HepG2 (cell line): ENCODE data around the gene NDUFS7. TPM values are rescaled to one million over a fixed set of nuclear protein-coding genes. Genes with fewer than 3 reads are reported as not detected.
A peak's percentile ranks its signal among the peaks of the same experiment; 100 is the strongest.

Experiments used
- ATAC-seq: fragments of 200-7000 bp; cut with Tn5 transposase; 3 replicates; pipeline ENCODE4 v1.9.1; 2020; ENCODE audit warnings: mild to moderate bottlenecking, moderate library complexity
- BruUV-seq: library from RNA; stranded (reverse); fragments of 400-500 nt; replicated peaks from 2 replicates; lab custom pipeline; 2021; lab: Mats Ljungman, UMichigan
- CTCF ChIA-PET: fragments of 300-600 bp; formaldehyde crosslinking; extraction: SDS; loops from one replicate; lab custom pipeline; 2021; ENCODE audit warnings: low total read pairs, inconsistent platforms, low intra/inter-chr PET ratio; lab: Yijun Ruan, JAX
- POLR2A ChIA-PET: fragments of 350-600 bp; sonication (Branson Sonifier 250); formaldehyde crosslinking; loops from one replicate; lab custom pipeline; 2020; ENCODE audit warnings: antibody characterized with exemption, inconsistent platforms; lab: Yijun Ruan, JAX
- DNase-seq: peaks from one replicate; pipeline ENCODE4 v3.0.0-alpha.2; 2015; ENCODE audit warnings: low spot score
- FAIRE-seq: peaks from 3 replicates; lab custom pipeline; 2011; peaks lifted over from hg19 to GRCh38; lab: Jason Lieb, UNC
- H2AFZ ChIP-seq: one replicate; pipeline ENCODE4 v1.6.1; 2011; ENCODE audit warnings: low read length, inconsistent platforms
- H3K27ac ChIP-seq: fragments of 300-600 bp; 3 replicates; pipeline ENCODE4 v1.8.0; 2011; ENCODE audit warnings: mixed run types, mild to moderate bottlenecking, mixed read lengths, low read length, inconsistent platforms; ENCODE audit not compliant: insufficient read depth; ENCODE audit errors: extremely low read length
- H3K27me3 ChIP-seq, 2 experiments: fragments of 200-600 bp in 1 of 2; 2 replicates in 1 of 2; 3 replicates in 1 of 2; pipeline versions ENCODE4 v1.6.0 to v1.8.0; 2011; ENCODE audit warnings: low read length in 2 of 2, mild to moderate bottlenecking in 2 of 2, moderate library complexity in 2 of 2, inconsistent platforms in 1 of 2; ENCODE audit not compliant: insufficient read depth in 2 of 2, control insufficient read depth in 1 of 2
- H3K36me3 ChIP-seq, 2 experiments: fragments of 200-600 bp in 1 of 2; replicated peaks in 1 of 2; 2 replicates in 1 of 2; 3 replicates in 1 of 2; pipeline versions ENCODE4 v1.5.1 to v1.8.0; 2011; ENCODE audit warnings: low read length in 2 of 2, inconsistent platforms in 1 of 2; ENCODE audit not compliant: insufficient read depth in 2 of 2, control insufficient read depth in 1 of 2
- H3K4me1 ChIP-seq: 2 replicates; pipeline ENCODE4 v1.5.1; 2012; ENCODE audit warnings: low read length, inconsistent platforms; ENCODE audit not compliant: insufficient read depth
- H3K4me2 ChIP-seq: 2 replicates; pipeline ENCODE4 v1.6.0; 2011; ENCODE audit warnings: low read depth, low read length, inconsistent platforms
- H3K4me3 ChIP-seq, 3 experiments: fragments of 200-600 bp in 1 of 3; sonication (generic), shearing (Covaris generic) in 1 of 3; replicated peaks in 1 of 3; 2 replicates each; pipeline ENCODE4 v1.5.1; 2011 to 2016; ENCODE audit warnings: low read length in 3 of 3, inconsistent platforms in 2 of 3, low read depth in 2 of 3, mild to moderate bottlenecking in 2 of 3, control low read depth in 1 of 3, mixed read lengths in 1 of 3; ENCODE audit not compliant: insufficient read depth in 1 of 3
- H3K79me2 ChIP-seq: one replicate; pipeline ENCODE4 v1.6.1; 2011; ENCODE audit warnings: low read length, inconsistent platforms; ENCODE audit not compliant: insufficient read depth
- H3K9ac ChIP-seq: 2 replicates; pipeline ENCODE4 v1.6.0; 2011; ENCODE audit warnings: mild to moderate bottlenecking, low read depth, low read length, inconsistent platforms; ENCODE audit not compliant: insufficient read depth
- H3K9me3 ChIP-seq: 2 replicates; pipeline ENCODE4 v1.5.1; 2012; ENCODE audit warnings: mild to moderate bottlenecking, low read length
- H4K20me1 ChIP-seq: 2 replicates; pipeline ENCODE4 v1.6.0; 2011; ENCODE audit warnings: inconsistent platforms, mild to moderate bottlenecking, low read length, moderate library complexity; ENCODE audit not compliant: insufficient read depth
- AGO2 ChIP-seq: fragments of 200-400 bp; formaldehyde crosslinking; optimal IDR thresholded peaks from 2 replicates; pipeline ENCODE3; 2017; ENCODE audit warnings: mild to moderate bottlenecking, low read depth, low read length, moderate library complexity
- RBFOX2 ChIP-seq: fragments of 200-400 bp; formaldehyde crosslinking; IDR thresholded peaks from 2 replicates; pipeline ENCODE4 v1.6.1; 2017; ENCODE audit warnings: low read depth, mild to moderate bottlenecking, low read length
- RXRA ChIP-seq: sonication (generic); formaldehyde crosslinking; IDR thresholded peaks from 2 replicates; pipeline ENCODE4 v1.5.1; 2020; ENCODE audit warnings: missing genetic modification reagents
- ZBTB38 ChIP-seq: sonication (generic); formaldehyde crosslinking; IDR thresholded peaks from 2 replicates; pipeline ENCODE4 v1.5.1; 2020; ENCODE audit warnings: mild to moderate bottlenecking, missing genetic modification reagents
- ZNF569 ChIP-seq: sonication (generic); formaldehyde crosslinking; IDR thresholded peaks from 2 replicates; pipeline ENCODE4 v1.5.0; 2020; ENCODE audit warnings: mild to moderate bottlenecking, missing genetic modification reagents, moderate library complexity, borderline replicate concordance
- WGBS: methylation state at CpG from one replicate; pipeline ENCODE4 v1.1.6; 2017; ENCODE audit warnings: low lambda C conversion rate; 5-methylcytosine and 5-hydroxymethylcytosine counted together
- in situ Hi-C: cut with HindIII; loops from 2 replicates; pipeline ENCODE4 v1.10.0; 2017; ENCODE audit warnings: low pct_unique_long_range_greater_than_20kb; ENCODE audit not compliant: extremely low pct_ligation_motif_present
- intact Hi-C: fragments of 100-400 bp; cut with micrococcal nuclease; formaldehyde crosslinking; loops from one replicate; pipeline ENCODE4 v1.10.0; 2022; ENCODE audit not compliant: unreplicated experiment
- polyA plus RNA-seq, 8 experiments: library from polyadenylated mRNA; depleted of rRNA in 3 of 8; stranded (reverse) in 7 of 8; unstranded in 1 of 8; fragments of >200 nt; fragmentation: Illumina TruSeq in 4 of 8; extraction: Trizol in 4 of 8; gene quantifications; 2 replicates each; pipeline versions ENCODE4 v1.2.1 to v1.2.3, GENCODE V29; 2011 to 2016; ENCODE audit warnings: low read depth in 4 of 8, missing spikeins in 1 of 8, mixed read lengths in 1 of 8; ENCODE audit not compliant: insufficient read depth in 1 of 8
- total RNA-seq, 5 experiments: library from RNA; depleted of rRNA; stranded (reverse); fragments of >200 nt; fragmentation: Illumina TruSeq; extraction: Trizol; gene quantifications; 2 replicates each; pipeline ENCODE4 v1.2.3, GENCODE V29; 2016; ENCODE audit warnings: low read depth in 1 of 5
- TF ChIP-seq, protein P1 (sequence below): sonication (generic); formaldehyde crosslinking; IDR thresholded peaks from 2 replicates; pipeline ENCODE4 v1.4.0; 2020; ENCODE audit warnings: missing genetic modification reagents

NDUFS7 gene
- total and polyA plus RNA-seq, 2 of the 13 experiments (the other 11 are each of a cell fraction or from before 2014, with no cell fraction given): 34.3 to 66.9 TPM

DNA sequence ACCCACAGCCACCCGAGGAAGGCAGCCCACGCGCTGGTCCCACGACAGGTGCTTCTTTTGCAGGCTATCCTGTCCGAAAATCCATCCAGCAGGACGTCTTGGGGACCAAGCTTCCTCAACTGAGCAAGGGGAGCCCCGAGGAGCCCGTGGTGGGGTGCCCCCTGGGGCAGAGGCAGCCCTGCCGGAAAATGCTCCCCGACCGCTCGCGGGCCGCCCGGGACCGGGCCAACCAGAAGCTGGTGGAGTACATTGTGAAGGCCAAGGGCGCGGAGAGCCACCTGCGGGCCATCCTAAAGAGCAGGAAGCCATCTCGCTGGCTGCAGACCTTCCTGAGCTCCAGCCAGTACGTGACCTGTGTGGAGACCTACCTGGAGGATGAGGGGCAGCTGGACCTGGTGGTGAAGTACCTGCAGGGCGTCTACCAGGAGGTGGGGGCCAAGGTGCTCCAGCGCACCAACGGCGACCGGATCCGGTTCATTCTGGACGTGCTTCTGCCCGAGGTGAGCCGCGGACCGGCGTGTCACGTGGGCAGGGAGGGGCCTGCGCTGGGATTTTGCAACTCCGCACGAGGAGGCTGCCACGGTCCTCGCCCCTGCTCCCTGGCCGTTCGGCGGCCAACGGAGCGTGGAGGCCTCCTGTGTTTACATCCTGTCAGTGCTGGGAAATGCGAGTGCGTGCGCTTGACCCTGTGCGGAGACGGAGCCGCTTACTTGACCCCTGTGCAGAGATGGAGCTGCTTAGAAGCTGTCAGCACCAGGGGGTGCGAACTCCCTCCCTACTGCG is 12.9 kb upstream of the NDUFS7 start:
- H3K4me2 ChIP-seq: no peak overlapping the region
- DNase-seq (no peak), FAIRE-seq (no peak), ATAC-seq (no peak)
- H3K27me3 ChIP-seq: no peaks in the 10 kb centered on the region
- 0 out of 2 replicates have a peak overlapping the region, but pooled peaks have one; percentile 22 for H3K9ac ChIP-seq
- no peaks in the 10 kb centered on the region for H4K20me1 ChIP-seq
- TF ChIP-seq RBFOX2 (peak; percentile 48; the same call in 1 of the 2 replicates), RXRA (CRISPR knock-in tag) (peak; percentile 21; the same call in 1 of the 2 replicates), AGO2 (peak; percentile 55), ZBTB38 (CRISPR knock-in tag) (0 out of 2 replicates have a peak, but pooled peaks have one; percentile 30), ZNF569 (CRISPR knock-in tag) (no peak)
- TF ChIP-seq, protein P1, sequence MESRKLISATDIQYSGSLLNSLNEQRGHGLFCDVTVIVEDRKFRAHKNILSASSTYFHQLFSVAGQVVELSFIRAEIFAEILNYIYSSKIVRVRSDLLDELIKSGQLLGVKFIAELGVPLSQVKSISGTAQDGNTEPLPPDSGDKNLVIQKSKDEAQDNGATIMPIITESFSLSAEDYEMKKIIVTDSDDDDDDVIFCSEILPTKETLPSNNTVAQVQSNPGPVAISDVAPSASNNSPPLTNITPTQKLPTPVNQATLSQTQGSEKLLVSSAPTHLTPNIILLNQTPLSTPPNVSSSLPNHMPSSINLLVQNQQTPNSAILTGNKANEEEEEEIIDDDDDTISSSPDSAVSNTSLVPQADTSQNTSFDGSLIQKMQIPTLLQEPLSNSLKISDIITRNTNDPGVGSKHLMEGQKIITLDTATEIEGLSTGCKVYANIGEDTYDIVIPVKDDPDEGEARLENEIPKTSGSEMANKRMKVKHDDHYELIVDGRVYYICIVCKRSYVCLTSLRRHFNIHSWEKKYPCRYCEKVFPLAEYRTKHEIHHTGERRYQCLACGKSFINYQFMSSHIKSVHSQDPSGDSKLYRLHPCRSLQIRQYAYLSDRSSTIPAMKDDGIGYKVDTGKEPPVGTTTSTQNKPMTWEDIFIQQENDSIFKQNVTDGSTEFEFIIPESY (CRISPR knock-in tag): peak; percentile 48; the same call in 1 of the 2 replicates
- in situ Hi-C loops (loop anchor here (5.0 kb wide), 1 partner anchor 88 kb away; no protein-coding TSS in a partner anchor), intact Hi-C loops (loop anchor here (5.0 kb wide), 1 partner anchor 53 kb away; no protein-coding TSS in a partner anchor)
- H2AFZ ChIP-seq: no peak overlapping the region
- no TSS peak for BruUV-seq
- 99% methylated on average over 44 of the region's 52 CpGs for WGBS
- POLR2A ChIA-PET: interaction anchor here (1.2 to 1.3 kb wide), 3 partner anchors 55 to 102 kb away, joined by 3 to 7 read pairs (median 5); partner anchors contain the start of gene CIRBP
- no peak overlapping the region for H3K27ac ChIP-seq
- H3K9me3 ChIP-seq: no peaks in the 10 kb centered on the region
- no peaks in the 10 kb centered on the region for H3K79me2 ChIP-seq
- H3K4me3 ChIP-seq: no peak overlapping the region
- CTCF ChIA-PET: no interaction called here
- peaks cover 38% of the 10 kb centered on the region for H3K4me1 ChIP-seq
- peaks cover 13 to 25% of the 10 kb centered on the region in 2 experiments for H3K36me3 ChIP-seq
